WERI-Rb-1 (cell line): ENCODE measurements around the gene M1AP.
"Not testable (repeated sequence)": the region's sequence is repeated elsewhere in the genome, so short reads cannot be mapped to it uniquely, and the experiment has no call there.

ENCODE experiments used
- DNase-seq: peaks from one replicate; pipeline ENCODE4 v3.0.0-alpha.2; 2020
- H3K27ac ChIP-seq: fragments of 250-450 bp; sonication (Bioruptor Pico); 2 replicates; pipeline ENCODE4 v1.5.1; 2020; ENCODE audit warnings: mild to moderate bottlenecking, moderate library complexity
- H3K27me3 ChIP-seq: fragments of 250-450 bp; sonication (Bioruptor Pico); 2 replicates; pipeline ENCODE4 v1.5.1; 2021; ENCODE audit warnings: mild to moderate bottlenecking, low read depth, moderate library complexity; ENCODE audit not compliant: insufficient read depth, severe bottlenecking
- H3K36me3 ChIP-seq: fragments of 250-450 bp; sonication (Bioruptor Pico); 2 replicates; pipeline ENCODE4 v1.5.1; 2020; ENCODE audit warnings: mild to moderate bottlenecking, moderate library complexity
- H3K4me3 ChIP-seq: 2 replicates; pipeline ENCODE4 v1.5.1; 2011; ENCODE audit warnings: low read depth, mild to moderate bottlenecking, control low read depth, low read length
- H3K9me3 ChIP-seq: fragments of 250-450 bp; sonication (Bioruptor Pico); 2 replicates; pipeline ENCODE4 v1.5.1; 2021; ENCODE audit warnings: mild to moderate bottlenecking, moderate library complexity; ENCODE audit not compliant: severe bottlenecking
- CTCF ChIP-seq: IDR thresholded peaks from 2 replicates; pipeline ENCODE4 v1.5.1; 2011; ENCODE audit warnings: low read depth, mild to moderate bottlenecking, control low read depth, inconsistent platforms, low read length

M1AP gene

GRCh38 chr2:74639550-74639949 is 8.6 kb downstream of the M1AP start:
- no peak overlapping the region for H3K27ac ChIP-seq
- H3K4me3 ChIP-seq: no peak overlapping the region
- no peaks in the 10 kb centered on the region for H3K36me3 ChIP-seq
- DNase-seq: no peak
- TF ChIP-seq CTCF: no peak
- no peaks in the 10 kb centered on the region for H3K9me3 ChIP-seq
- no peaks in the 10 kb centered on the region for H3K27me3 ChIP-seq

GRCh38 chr2:74632939-74633312 is 15.2 kb downstream of the M1AP start:
- H3K27ac ChIP-seq: peak overlapping the region; percentile 55
- H3K36me3 ChIP-seq: no peaks in the 10 kb centered on the region
- H3K27me3 ChIP-seq: no peaks in the 10 kb centered on the region
- H3K9me3 ChIP-seq: no peaks in the 10 kb centered on the region
- TF ChIP-seq CTCF: no peak
- DNase-seq: peak; percentile 77
- no peak overlapping the region; the same call in 1 of the 2 replicates for H3K4me3 ChIP-seq

- Histone ChIP-seq H3K9me3 (no peaks in the 10 kb centered on the region), H3K4me3 (peak overlapping the region; percentile 23), H3K36me3 (no peaks in the 10 kb centered on the region), H3K27me3 (no peaks in the 10 kb centered on the region), H3K27ac (peak overlapping the region; percentile 55)
- peak; percentile 28; the same call in 1 of the 2 replicates for TF ChIP-seq CTCF
- peak; percentile 56 for DNase-seq
These were observed 15.8 kb downstream of the M1AP start for GRCh38 chr2:74632209-74632938.

- H3K27ac ChIP-seq, H3K4me3 ChIP-seq, H3K27me3 ChIP-seq, DNase-seq, H3K9me3 ChIP-seq, H3K36me3 ChIP-seq: not testable (repeated sequence)
These were observed 17.7 kb downstream of the M1AP start for GRCh38 chr2:74630454-74630853.

GRCh38 chr2:74628538-74629105 is 19.5 kb downstream of the M1AP start:
- no peak overlapping the region for H3K27ac ChIP-seq
- DNase-seq: no peak
- no peaks in the 10 kb centered on the region for H3K9me3 ChIP-seq
- H3K36me3 ChIP-seq: no peaks in the 10 kb centered on the region
- no peak for TF ChIP-seq CTCF
- no peaks in the 10 kb centered on the region for H3K27me3 ChIP-seq
- no peak overlapping the region for H3K4me3 ChIP-seq

- H3K27me3 ChIP-seq: no peaks in the 10 kb centered on the region
- no peaks in the 10 kb centered on the region for H3K9me3 ChIP-seq
- peak; percentile 47; the same call in 1 of the 2 replicates for TF ChIP-seq CTCF
- no peaks in the 10 kb centered on the region for H3K36me3 ChIP-seq
- H3K27ac ChIP-seq: peak overlapping the region; percentile 47
- H3K4me3 ChIP-seq: no peak overlapping the region
- peak; percentile 65 for DNase-seq
These were observed 22.3 kb downstream of the M1AP start for GRCh38 chr2:74625658-74626425.
